ENCODE data around the gene CXXC5.

The CXXC5 gene

DNA sequence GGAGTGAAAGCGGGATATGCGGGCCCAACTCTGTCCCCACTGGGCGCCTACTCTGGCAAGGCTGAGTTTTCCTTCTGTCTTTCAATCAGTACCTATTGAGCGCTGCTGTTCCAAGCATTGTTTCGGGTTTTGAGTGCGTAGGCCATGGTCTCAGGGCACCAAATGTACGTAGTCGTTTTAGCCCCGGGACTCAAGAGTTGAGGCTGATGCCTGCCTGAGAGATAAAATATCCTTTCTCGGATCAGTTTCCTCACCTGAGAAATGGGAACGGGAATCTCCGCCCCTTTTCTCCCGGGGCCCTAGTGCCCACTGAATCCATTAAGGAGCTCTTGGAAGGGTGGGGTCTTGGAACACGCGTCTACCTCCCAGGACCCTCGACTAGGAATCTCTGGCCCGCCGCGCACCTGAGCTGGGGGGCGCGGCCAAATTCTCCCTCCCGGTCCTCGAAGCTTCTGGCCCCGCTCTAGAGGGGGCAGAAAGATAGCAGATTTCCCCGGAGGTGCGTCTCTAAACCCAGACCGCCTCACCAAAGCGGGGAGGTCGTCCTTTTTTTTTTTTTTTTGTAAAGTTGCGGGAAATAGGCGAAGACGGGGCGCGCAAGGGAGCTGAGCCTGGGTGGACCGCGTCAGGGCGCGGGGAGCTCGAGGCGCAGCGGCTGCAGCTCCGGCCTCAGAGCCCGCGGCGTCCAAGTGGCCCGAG lies 494 bp upstream of the CXXC5 start:
- H3K4me3 ChIP-seq (ENCODE audit: low read depth, low read length), result peak overlapping the region; percentile 84
- TF ChIP-seq, protein P1, sequence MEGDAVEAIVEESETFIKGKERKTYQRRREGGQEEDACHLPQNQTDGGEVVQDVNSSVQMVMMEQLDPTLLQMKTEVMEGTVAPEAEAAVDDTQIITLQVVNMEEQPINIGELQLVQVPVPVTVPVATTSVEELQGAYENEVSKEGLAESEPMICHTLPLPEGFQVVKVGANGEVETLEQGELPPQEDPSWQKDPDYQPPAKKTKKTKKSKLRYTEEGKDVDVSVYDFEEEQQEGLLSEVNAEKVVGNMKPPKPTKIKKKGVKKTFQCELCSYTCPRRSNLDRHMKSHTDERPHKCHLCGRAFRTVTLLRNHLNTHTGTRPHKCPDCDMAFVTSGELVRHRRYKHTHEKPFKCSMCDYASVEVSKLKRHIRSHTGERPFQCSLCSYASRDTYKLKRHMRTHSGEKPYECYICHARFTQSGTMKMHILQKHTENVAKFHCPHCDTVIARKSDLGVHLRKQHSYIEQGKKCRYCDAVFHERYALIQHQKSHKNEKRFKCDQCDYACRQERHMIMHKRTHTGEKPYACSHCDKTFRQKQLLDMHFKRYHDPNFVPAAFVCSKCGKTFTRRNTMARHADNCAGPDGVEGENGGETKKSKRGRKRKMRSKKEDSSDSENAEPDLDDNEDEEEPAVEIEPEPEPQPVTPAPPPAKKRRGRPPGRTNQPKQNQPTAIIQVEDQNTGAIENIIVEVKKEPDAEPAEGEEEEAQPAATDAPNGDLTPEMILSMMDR (IDR thresholded peaks at IDR 0.05; ENCODE audit: low read depth, low read length, missing control alignments), result no peak
- no peak for DNase-seq (ENCODE audit: low read depth)

DNA sequence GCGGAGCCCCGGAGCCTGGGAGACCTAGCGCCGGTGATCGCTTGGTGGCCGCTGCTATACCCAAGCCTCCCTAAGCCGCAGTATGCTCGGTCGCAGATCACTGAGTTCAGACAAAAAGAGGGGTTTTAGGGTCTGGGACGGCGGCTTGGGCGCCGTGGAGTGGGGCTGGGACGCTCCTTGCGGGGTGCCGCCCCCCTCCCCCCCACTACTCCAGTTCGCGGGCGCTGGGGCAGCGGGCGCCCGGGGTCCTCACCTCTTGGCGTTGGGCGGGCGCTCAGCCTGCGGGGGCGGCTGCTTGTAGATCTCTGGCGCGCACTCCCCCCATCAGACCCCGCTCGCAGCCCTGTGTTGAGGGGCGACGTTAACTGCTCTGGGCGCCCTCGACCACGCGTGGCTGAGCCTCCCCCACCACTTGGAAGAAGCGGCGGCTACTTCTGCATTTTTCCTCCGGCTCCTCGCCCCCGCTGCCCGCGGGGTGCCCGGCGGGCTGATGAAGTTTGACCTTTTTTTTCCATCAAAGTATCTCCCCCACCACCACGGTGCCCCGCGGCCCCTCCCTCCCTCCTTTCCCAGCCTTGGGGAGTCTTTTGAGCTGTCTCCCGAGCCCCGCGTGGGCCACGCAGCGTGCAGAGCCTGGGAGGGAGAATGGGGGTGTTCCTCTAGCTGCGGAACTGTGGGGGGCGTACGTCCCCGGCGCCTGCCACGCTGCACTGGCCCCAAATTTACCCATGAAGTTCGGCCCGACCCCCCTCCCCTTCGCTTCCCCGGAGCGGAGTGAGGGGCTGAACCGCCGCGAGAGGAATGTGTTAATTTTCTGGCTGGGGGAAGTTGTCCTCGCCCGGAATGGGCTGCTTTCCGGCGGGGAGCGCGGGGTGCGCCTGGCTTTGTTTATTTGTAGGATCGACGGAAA lies 1.2 kb downstream of the CXXC5 start:
- TF ChIP-seq, protein P1 (IDR thresholded peaks at IDR 0.05; ENCODE audit: low read depth, low read length, missing control alignments), result peak; percentile 19
- DNase-seq (ENCODE audit: low read depth), result no peak

DNA sequence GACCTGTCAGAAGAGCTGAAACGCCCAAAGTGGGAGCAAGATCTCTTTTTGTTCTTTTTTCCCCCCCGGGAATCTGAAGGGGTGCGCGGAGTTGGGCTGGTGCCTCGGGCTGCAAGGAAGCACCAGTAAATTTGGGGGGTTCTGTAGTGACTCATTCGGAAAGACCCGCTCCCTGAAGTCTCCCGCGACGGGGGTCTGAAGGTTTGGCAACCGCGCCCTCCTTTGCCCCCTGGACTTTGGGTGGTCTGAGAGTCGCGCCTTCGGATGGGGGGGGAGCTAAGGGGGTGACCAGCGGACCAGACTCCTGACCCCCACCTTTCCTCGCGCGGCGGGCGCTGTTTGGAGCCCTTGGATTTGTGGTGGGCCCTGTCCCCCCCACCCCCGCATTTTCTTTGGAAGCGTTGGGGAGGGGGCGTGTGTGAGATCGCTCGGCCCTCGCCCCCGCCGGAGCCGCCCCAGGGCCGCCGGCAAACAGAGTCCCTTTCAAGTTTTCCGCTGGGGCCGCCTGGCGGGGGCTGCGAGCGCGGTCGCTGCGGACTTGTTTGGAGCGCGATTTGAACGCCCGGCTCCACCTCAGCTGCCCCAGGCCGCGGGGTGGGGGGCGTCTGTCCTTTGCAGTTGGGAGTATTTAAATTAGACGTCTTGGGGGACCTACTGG lies 2.0 kb downstream of the CXXC5 start:
- DNase-seq (ENCODE audit: low read depth), result no peak
- TF ChIP-seq, protein P1 (IDR thresholded peaks at IDR 0.05; ENCODE audit: low read depth, low read length, missing control alignments), result peak; percentile 32
- peak overlapping the region; percentile 84 for H3K4me3 ChIP-seq (ENCODE audit: low read depth, low read length)

More for the DNA sequence above, 1.2 kb downstream of the CXXC5 start:
- H3K4me3 ChIP-seq (ENCODE audit: low read depth, low read length), result peak overlapping the region; percentile 84

DNA sequence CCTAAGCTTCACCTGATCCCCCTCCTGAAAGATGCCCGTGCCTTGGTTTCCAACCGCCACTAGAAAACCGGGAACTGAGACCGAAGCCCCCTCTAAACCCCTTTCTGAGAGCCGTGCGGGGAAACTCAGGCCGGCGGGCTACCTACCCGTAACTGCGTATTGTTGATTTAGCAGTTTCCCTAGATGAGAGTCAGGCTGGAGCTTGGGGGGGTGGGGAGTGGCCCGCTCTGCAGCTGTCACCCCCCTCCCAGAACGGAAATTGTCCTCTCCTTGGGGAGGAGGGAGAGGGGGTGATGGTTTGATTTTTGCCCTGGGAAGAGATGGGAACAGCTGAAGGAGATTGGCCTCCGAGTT lies 2.5 kb downstream of the CXXC5 start:
- H3K4me3 ChIP-seq (ENCODE audit: low read depth, low read length), result peak overlapping the region; percentile 84
- no peak for DNase-seq (ENCODE audit: low read depth)
- TF ChIP-seq, protein P1 (IDR thresholded peaks at IDR 0.05; ENCODE audit: low read depth, low read length, missing control alignments), result no peak

DNA sequence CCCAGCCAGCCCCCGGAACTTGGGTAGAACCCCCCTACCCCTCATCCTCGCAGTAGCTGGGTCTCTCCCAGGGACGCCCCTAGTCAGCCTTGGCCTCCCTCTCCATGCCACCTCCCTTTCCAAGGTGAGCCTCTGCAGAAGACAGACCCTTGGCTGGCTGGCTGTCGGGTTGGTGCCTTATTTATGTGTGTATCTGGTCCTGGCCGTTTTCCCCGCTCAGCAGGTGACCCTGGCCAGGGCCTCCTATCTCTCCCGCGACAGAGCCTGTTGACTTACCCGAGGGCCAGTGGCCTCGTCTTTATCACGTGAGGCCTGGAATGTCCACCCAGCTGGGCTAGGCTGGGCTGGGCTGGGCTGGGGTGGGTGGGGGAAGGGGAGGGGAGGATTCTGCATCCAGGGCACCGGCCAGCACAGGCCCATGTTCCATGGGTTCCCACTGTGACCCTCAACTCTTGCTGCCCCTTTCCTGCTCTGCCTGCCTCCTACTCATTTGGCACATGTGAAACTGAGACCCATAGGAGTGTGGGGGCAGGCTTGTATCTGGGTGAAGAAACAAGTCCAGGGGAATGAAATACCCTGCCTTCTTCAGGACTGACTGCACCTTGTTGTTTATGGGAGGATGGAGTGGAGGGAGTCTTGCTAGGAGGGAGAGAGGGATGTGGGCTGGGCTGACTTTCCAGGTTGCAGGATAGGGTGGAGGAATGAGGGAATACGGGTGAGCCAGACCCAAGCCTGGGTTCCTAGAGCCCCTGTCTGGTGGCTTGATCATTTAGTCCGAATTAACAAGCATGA lies 3.1 kb downstream of the CXXC5 start:
- H3K4me3 ChIP-seq (ENCODE audit: low read depth, low read length), result peak overlapping the region; percentile 84
- TF ChIP-seq, protein P1 (IDR thresholded peaks at IDR 0.05; ENCODE audit: low read depth, low read length, missing control alignments), result no peak
- DNase-seq (ENCODE audit: low read depth), result no peak
